Stomach (tissue), 4 donors: Measurements from ENCODE around the gene TUBE1.
"Not testable (repeated sequence)": the region's sequence is repeated elsewhere in the genome, so short reads cannot be mapped to it uniquely, and the experiment has no call there.

Source experiments
- CTCF ChIP-seq, 7 experiments: fragments of 450-650 bp in 4 of 7; fragments of 200-600 bp in 3 of 7; sonication (generic) in 3 of 7; IDR thresholded peaks; one replicate each; pipeline ENCODE4 v1.5.1; 2016 to 2019; ENCODE audit warnings: antibody characterized with exemption in 7 of 7, control low read depth in 2 of 7, mild to moderate bottlenecking in 1 of 7
- EP300 ChIP-seq: sonication (generic); formaldehyde crosslinking; IDR thresholded peaks from one replicate; pipeline ENCODE4 v1.6.1; 2017; ENCODE audit warnings: antibody characterized with exemption
- POLR2A ChIP-seq, 4 donors: fragments of 450-650 bp; IDR thresholded peaks; one replicate each; pipeline ENCODE4 v1.6.1; 2016; ENCODE audit warnings: antibody characterized with exemption in 4 of 4, control low read depth in 2 of 4, mild to moderate bottlenecking in 1 of 4, moderate library complexity in 1 of 4

- TF ChIP-seq CTCF (IDR thresholded peaks at IDR 0.05); POLR2A (IDR thresholded peaks at IDR 0.05); EP300: not testable (repeated sequence)
These were observed 18.7 kb upstream of the TUBE1 start for GRCh38 chr6:112106026-112106425.
